Psoas muscle (tissue), 8 donors: Measurements from ENCODE around the gene MAN2B1. TPM values are rescaled to one million over a fixed set of nuclear protein-coding genes. Genes with fewer than 3 reads are reported as not detected.

Experiments
- ATAC-seq, 4 donors: fragments of 200-7000 bp; cut with Tn5 transposase; one replicate each; pipeline ENCODE4 v1.9.1; 2020; ENCODE audit warnings: moderate library complexity in 3 of 4, mild to moderate bottlenecking in 2 of 4
- DNase-seq, 2 donors: peaks; one replicate each; pipeline ENCODE4 v3.0.0-alpha.2; 2020
- H3K27ac ChIP-seq: fragments of 200-600 bp; one replicate; pipeline ENCODE4 v1.8.0; 2022
- H3K27me3 ChIP-seq, 3 donors: fragments of 200-600 bp in 1 of 3; one replicate each; pipeline versions ENCODE4 v1.6.1 to v1.8.0; 2013 to 2022; ENCODE audit warnings: low read length in 2 of 3, mild to moderate bottlenecking in 2 of 3, moderate library complexity in 1 of 3; ENCODE audit not compliant: insufficient read depth in 3 of 3
- H3K36me3 ChIP-seq, 2 donors: fragments of 200-600 bp in 1 of 2; one replicate each; pipeline versions ENCODE4 v1.6.1 to v1.8.0; 2013 to 2022; ENCODE audit warnings: low read depth in 1 of 2, mild to moderate bottlenecking in 1 of 2, moderate library complexity in 1 of 2; ENCODE audit not compliant: insufficient read depth in 1 of 2
- H3K4me1 ChIP-seq: fragments of 200-600 bp; one replicate; pipeline ENCODE4 v1.8.0; 2022
- H3K4me3 ChIP-seq: fragments of 200-600 bp; one replicate; pipeline ENCODE4 v1.8.0; 2022; ENCODE audit warnings: mild to moderate bottlenecking
- H3K9me3 ChIP-seq: fragments of 200-600 bp; one replicate; pipeline ENCODE4 v1.8.0; 2022
- WGBS, 3 donors: extraction: QIAGEN DNeasy Blood & Tissue Kit; methylation state at CpG; one replicate each; pipeline versions ENCODE4 v1.1.6 to v1.1.7; 2013; 5-methylcytosine and 5-hydroxymethylcytosine counted together
- intact Hi-C, 2 donors: fragments of 100-400 bp; cut with DNase I; formaldehyde crosslinking; loops; one replicate each; pipeline versions ENCODE4 v1.11.0 to v1.14.2; 2022
- polyA plus RNA-seq, 3 donors: library from polyadenylated mRNA; stranded (reverse); fragments of 200-250 nt; gene quantifications; one replicate each; pipeline ENCODE4 v1.2.3, GENCODE V29; 2013
- total RNA-seq, 4 donors: library from RNA; stranded (reverse); fragmentation: NEBNext Ultra II Directional in 2 of 4; extraction: Animal tissue kit (Norgen Biotek cat#: 25700) in 2 of 4; gene quantifications; one replicate each; pipeline versions ENCODE4 v1.2.1 to v1.2.4, GENCODE V29; 2021 to 2023
- TF ChIP-seq, protein P1 (sequence below): fragments of 200-600 bp; IDR thresholded peaks from one replicate; pipeline ENCODE4 v1.8.0; 2022; ENCODE audit warnings: antibody characterized with exemption
- donor health status: healthy with polysubstance abuse.
- donor health status: DM: no; HTN: no; CAD: no; lungs with moderate emphysema.
- donor health status: Bipolar disorder and iron deficiency.
- donor health status: healthy.
- donor health status: DM: yes; HTN: yes; CAD: no.
- donor health status: DM: no; HTN: no; CAD: no.
- donor health status: DM: no; HTN: no; CAD: no.
- donor health status: DM: yes; HTN: yes; CAD: no.

Gene MAN2B1
- total and polyA plus RNA-seq, 7 donors, result 9.6 to 20.5 (median 16.0) TPM

DNA sequence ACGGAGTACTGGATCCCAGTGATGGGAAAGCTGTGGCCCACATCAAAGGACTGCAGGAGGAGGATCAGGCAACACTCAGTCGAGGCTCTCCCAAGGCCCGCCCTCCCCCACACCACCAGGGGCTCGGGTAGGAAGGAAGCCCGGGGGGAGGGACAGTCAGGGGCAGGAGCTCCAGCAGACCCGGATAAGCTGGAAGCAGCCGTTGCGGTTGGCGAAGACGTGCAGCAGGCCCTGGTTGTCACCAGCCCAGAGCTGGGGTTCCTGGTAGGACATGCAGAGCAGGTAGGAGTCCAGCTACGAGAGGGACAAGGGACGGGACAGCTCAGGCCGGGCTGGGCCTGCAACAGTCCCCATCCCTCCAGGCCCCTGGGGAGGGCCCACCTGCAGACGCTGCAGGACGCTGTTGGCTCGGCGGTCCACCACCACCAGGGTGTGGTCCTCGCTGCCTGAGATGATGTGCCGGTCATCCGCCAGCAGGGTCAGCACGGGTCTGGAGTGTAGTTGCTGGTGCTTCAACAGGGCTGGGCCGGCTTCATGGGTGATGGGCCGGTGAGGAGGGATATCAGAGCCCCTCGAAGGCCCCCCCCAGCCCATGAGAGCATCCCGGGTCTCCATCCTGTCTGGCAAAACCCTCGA is 23.2 kb upstream of the MAN2B1 start:
- ATAC-seq (no peak), DNase-seq (no peak)
- Histone ChIP-seq H3K27ac (no peak overlapping the region), H3K36me3 (peaks cover 0 to 4% of the 10 kb centered on the region in 2 donors), H3K4me3 (no peak overlapping the region), H3K4me1 (no peaks in the 10 kb centered on the region), H3K27me3 (no peaks in the 10 kb centered on the region), H3K9me3 (no peaks in the 10 kb centered on the region)
- TF ChIP-seq, protein P1, sequence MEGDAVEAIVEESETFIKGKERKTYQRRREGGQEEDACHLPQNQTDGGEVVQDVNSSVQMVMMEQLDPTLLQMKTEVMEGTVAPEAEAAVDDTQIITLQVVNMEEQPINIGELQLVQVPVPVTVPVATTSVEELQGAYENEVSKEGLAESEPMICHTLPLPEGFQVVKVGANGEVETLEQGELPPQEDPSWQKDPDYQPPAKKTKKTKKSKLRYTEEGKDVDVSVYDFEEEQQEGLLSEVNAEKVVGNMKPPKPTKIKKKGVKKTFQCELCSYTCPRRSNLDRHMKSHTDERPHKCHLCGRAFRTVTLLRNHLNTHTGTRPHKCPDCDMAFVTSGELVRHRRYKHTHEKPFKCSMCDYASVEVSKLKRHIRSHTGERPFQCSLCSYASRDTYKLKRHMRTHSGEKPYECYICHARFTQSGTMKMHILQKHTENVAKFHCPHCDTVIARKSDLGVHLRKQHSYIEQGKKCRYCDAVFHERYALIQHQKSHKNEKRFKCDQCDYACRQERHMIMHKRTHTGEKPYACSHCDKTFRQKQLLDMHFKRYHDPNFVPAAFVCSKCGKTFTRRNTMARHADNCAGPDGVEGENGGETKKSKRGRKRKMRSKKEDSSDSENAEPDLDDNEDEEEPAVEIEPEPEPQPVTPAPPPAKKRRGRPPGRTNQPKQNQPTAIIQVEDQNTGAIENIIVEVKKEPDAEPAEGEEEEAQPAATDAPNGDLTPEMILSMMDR, result no peak
- WGBS, 3 donors, result 69 to 82% (median 78%) methylated on average over 25 to 26 of the region's 26 CpGs
- intact Hi-C loops, result no loop called here

DNA sequence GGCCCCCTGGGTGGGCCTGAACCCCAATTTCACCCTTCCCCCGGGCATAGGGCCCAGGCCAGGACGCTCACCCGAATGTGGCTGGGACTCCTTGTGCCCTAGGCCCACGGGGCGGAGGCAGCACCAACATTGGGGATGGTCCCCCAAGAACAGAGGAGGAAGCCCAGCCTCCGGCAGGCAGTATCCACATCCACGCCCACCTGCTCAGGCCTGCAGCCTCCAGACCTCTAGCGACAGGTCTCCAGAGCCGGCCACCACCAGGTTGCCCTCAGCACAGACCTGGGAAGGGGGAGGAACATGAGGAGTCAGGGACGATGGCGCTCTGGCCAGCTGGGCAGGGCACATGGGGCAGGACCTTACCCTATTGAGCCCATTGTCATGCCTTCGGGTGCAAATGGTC is 22.5 kb upstream of the MAN2B1 start:
- DNase-seq, result no peak
- no peaks in the 10 kb centered on the region for H3K27me3 ChIP-seq
- ATAC-seq, result no peak
- no peak overlapping the region for H3K4me3 ChIP-seq
- H3K36me3 ChIP-seq, result peaks cover 0 to 4% of the 10 kb centered on the region in 2 donors
- no peaks in the 10 kb centered on the region for H3K9me3 ChIP-seq
- no peak overlapping the region for H3K27ac ChIP-seq
- H3K4me1 ChIP-seq, result no peaks in the 10 kb centered on the region
- intact Hi-C loops, result no loop called here
- TF ChIP-seq, protein P1, result no peak
- 90 to 93% (median 91%) methylated on average over 11 to 12 of the region's 12 CpGs for WGBS, 3 donors

DNA sequence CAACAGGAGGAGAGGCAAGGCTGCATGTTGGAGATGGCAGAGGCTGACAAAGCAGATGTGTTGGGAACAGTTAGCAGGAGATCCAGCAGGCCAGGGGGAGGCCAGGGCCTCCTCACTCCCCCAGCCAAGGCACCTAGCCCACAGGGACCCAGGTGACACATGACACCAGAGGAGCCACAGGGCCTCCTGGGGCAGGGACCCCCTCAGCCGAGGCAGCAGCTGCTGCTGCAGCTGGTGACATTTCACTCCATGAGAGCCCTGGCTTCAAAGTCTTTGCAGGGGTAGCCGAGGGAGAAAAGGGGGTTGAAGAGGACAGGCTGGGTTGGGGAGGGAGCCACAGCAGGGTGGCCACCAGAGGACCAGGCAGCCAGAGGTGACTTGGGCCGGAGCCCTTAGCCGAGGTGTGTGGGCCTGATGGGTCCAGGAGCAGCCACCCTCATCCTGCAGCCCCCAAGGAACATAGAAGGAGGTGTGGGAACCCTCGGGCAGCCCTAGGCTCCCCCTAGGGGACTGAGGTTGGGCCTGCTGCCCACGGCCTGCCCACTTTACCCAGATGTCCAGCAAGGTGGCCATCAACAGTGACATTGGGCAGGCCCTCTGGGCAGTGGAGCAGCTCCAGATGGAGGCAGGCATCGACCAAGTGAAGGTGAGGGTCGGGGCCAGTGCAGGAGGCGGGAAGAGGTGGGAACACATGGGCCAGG is 21.1 kb upstream of the MAN2B1 start, which contains the start of gene GNG14:
GNG14 (plus strand) TSS at position 503 of the 701 bp plus-strand sequence; CDS start at position 554, 51 bp downstream.
- no peaks in the 10 kb centered on the region for H3K9me3 ChIP-seq
- no peaks in the 10 kb centered on the region for H3K27me3 ChIP-seq
- WGBS, 3 donors, result 80 to 83% (median 80%) methylated on average over 9 of the region's 9 CpGs
- ATAC-seq, result no peak
- no peak within 1 kb of the TSS for H3K4me3 ChIP-seq
- no peak for DNase-seq
- no peak within 1 kb of the TSS for H3K27ac ChIP-seq
- no peaks in the 10 kb centered on the region for H3K4me1 ChIP-seq
- peaks cover 0 to 4% of the 10 kb centered on the region in 2 donors for H3K36me3 ChIP-seq
- intact Hi-C loops, result no loop called here
- TF ChIP-seq, protein P1, result no peak

DNA sequence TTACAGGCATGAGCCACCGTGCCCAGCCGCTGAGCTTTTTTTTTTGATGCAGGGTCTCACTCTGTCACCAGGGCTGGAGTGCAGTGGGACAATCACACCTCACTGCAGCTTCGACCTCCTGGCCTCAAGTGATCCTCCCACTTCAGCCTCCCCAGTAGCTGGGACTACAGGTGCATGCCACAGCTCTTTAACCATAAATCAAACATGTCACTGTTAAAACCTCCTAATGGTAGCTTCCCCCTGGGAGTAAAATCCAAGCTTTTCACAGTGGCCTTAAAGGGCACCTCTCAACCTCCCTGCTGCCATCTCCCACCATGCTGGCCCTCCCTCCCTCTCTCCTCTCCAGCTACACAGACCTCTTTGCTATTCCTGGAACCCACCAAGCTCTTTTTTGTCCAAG is 19.3 kb upstream of the MAN2B1 start:
- H3K27me3 ChIP-seq, result no peaks in the 10 kb centered on the region
- ATAC-seq, result no peak
- intact Hi-C loops, result no loop called here
- H3K36me3 ChIP-seq, result peaks cover 0 to 4% of the 10 kb centered on the region in 2 donors
- no peaks in the 10 kb centered on the region for H3K4me1 ChIP-seq
- DNase-seq, result no peak
- TF ChIP-seq, protein P1, result no peak
- 67 to 76% (median 72%) methylated on average over 3 of the region's 3 CpGs for WGBS, 3 donors
- no peak overlapping the region for H3K27ac ChIP-seq
- no peaks in the 10 kb centered on the region for H3K9me3 ChIP-seq
- no peak overlapping the region for H3K4me3 ChIP-seq
